ENCODE measurements around the gene CYP2C18. TPM values are rescaled to one million over a fixed set of nuclear protein-coding genes. Genes with fewer than 3 reads are reported as not detected.

CYP2C18 gene
- total and polyA plus RNA-seq, 2 of the 13 experiments (the other 11 are each of a cell fraction or from before 2014, with no cell fraction given): 0.07 TPM; not detected in 1

- no peaks in the 10 kb centered on the region for H4K20me1 ChIP-seq (ENCODE audit: insufficient read depth, low read length)
- no peak overlapping the region for H3K9ac ChIP-seq (ENCODE audit: insufficient read depth, low read depth, low read length)
- no peaks in the 10 kb centered on the region for H3K9me3 ChIP-seq (ENCODE audit: low read length)
- BruUV-seq (replicated peaks): no TSS peak
- no peak for TF ChIP-seq NR2F6 (IDR thresholded peaks at IDR 0.05)
- no peak for TF ChIP-seq NR2F6 (CRISPR knock-in tag; IDR thresholded peaks at IDR 0.05)
- TF ChIP-seq ZBTB4 (CRISPR knock-in tag; IDR thresholded peaks at IDR 0.05; ENCODE audit: borderline replicate concordance): no peak
- no peak for TF ChIP-seq SP2 (CRISPR knock-in tag; IDR thresholded peaks at IDR 0.05)
- no peak for TF ChIP-seq ZNF251 (CRISPR knock-in tag; IDR thresholded peaks at IDR 0.05)
- TF ChIP-seq ZSCAN30 (CRISPR knock-in tag; IDR thresholded peaks at IDR 0.05): no peak
- TF ChIP-seq ZNF660 (CRISPR knock-in tag; IDR thresholded peaks at IDR 0.05; ENCODE audit: borderline replicate concordance, low read depth): no peak
- TF ChIP-seq, protein P1, sequence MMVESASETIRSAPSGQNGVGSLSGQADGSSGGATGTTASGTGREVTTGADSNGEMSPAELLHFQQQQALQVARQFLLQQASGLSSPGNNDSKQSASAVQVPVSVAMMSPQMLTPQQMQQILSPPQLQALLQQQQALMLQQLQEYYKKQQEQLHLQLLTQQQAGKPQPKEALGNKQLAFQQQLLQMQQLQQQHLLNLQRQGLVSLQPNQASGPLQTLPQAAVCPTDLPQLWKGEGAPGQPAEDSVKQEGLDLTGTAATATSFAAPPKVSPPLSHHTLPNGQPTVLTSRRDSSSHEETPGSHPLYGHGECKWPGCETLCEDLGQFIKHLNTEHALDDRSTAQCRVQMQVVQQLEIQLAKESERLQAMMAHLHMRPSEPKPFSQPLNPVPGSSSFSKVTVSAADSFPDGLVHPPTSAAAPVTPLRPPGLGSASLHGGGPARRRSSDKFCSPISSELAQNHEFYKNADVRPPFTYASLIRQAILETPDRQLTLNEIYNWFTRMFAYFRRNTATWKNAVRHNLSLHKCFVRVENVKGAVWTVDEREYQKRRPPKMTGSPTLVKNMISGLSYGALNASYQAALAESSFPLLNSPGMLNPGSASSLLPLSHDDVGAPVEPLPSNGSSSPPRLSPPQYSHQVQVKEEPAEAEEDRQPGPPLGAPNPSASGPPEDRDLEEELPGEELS (CRISPR knock-in tag; IDR thresholded peaks at IDR 0.05): no peak
- TF ChIP-seq ZNF460 (CRISPR knock-in tag; IDR thresholded peaks at IDR 0.05; ENCODE audit: borderline replicate concordance): no peak
- no peak for TF ChIP-seq U2AF1 (optimal IDR thresholded peaks at IDR 0.05; ENCODE audit: low read depth, low read length)
- TF ChIP-seq, protein P2, sequence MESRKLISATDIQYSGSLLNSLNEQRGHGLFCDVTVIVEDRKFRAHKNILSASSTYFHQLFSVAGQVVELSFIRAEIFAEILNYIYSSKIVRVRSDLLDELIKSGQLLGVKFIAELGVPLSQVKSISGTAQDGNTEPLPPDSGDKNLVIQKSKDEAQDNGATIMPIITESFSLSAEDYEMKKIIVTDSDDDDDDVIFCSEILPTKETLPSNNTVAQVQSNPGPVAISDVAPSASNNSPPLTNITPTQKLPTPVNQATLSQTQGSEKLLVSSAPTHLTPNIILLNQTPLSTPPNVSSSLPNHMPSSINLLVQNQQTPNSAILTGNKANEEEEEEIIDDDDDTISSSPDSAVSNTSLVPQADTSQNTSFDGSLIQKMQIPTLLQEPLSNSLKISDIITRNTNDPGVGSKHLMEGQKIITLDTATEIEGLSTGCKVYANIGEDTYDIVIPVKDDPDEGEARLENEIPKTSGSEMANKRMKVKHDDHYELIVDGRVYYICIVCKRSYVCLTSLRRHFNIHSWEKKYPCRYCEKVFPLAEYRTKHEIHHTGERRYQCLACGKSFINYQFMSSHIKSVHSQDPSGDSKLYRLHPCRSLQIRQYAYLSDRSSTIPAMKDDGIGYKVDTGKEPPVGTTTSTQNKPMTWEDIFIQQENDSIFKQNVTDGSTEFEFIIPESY (CRISPR knock-in tag; IDR thresholded peaks at IDR 0.05): no peak
- TF ChIP-seq XBP1 (CRISPR knock-in tag; IDR thresholded peaks at IDR 0.05): no peak
- TF ChIP-seq, protein P3, sequence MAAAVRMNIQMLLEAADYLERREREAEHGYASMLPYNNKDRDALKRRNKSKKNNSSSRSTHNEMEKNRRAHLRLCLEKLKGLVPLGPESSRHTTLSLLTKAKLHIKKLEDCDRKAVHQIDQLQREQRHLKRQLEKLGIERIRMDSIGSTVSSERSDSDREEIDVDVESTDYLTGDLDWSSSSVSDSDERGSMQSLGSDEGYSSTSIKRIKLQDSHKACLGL (CRISPR knock-in tag; IDR thresholded peaks at IDR 0.05): no peak
- TF ChIP-seq ZNF274 (CRISPR knock-in tag; IDR thresholded peaks at IDR 0.05): no peak
- no peak for TF ChIP-seq SNAI1 (CRISPR knock-in tag; IDR thresholded peaks at IDR 0.05; ENCODE audit: borderline replicate concordance)
- no peak overlapping the region for H3K4me3 ChIP-seq (replicated peaks in 1 of 3; ENCODE audit: insufficient read depth in 1 of 3, low read depth in 2 of 3, low read length in 3 of 3)
- no peaks in the 10 kb centered on the region for H3K36me3 ChIP-seq (replicated peaks in 1 of 2; ENCODE audit: control insufficient read depth in 1 of 2, insufficient read depth in 2 of 2, low read length in 2 of 2)
- in situ Hi-C loops (cut with HindIII; ENCODE audit: extremely low pct_ligation_motif_present, low pct_unique_long_range_greater_than_20kb) (no loop called here), intact Hi-C loops (cut with micrococcal nuclease; ENCODE audit: unreplicated experiment) (no loop called here)
- ChIA-PET CTCF (ENCODE audit: low intra/inter-chr PET ratio, low total read pairs) (no interaction called here), POLR2A (no interaction called here)
- no peak overlapping the region for H2AFZ ChIP-seq (ENCODE audit: low read length)
- no peak overlapping the region for H3K4me2 ChIP-seq (ENCODE audit: low read depth, low read length)
- ATAC-seq (no peak), FAIRE-seq (no peak), DNase-seq (ENCODE audit: low spot score) (no peak)
- no peak overlapping the region for H3K27ac ChIP-seq (ENCODE audit: extremely low read length, insufficient read depth, low read length)
- no peaks in the 10 kb centered on the region for H3K79me2 ChIP-seq (ENCODE audit: insufficient read depth, low read length)
- no peaks in the 10 kb centered on the region for H3K27me3 ChIP-seq (ENCODE audit: control insufficient read depth in 1 of 2, insufficient read depth in 2 of 2, low read length in 2 of 2)
- H3K4me1 ChIP-seq (ENCODE audit: insufficient read depth, low read length): no peaks in the 10 kb centered on the region
These were observed 100.7 kb downstream of the CYP2C18 start for GRCh38 chr10:94784256-94784655.
